Stomach smooth muscle (tissue), 2 donors: ENCODE results near the gene SKAP1.

Experiments
- H3K27ac ChIP-seq: one replicate; pipeline ENCODE4 v1.7.0; 2013; ENCODE audit warnings: mild to moderate bottlenecking, low read length, inconsistent platforms
- H3K27me3 ChIP-seq, 2 donors: one replicate each; pipeline ENCODE4 v1.7.0; 2013; ENCODE audit warnings: low read length in 2 of 2; ENCODE audit not compliant: insufficient read depth in 2 of 2, control insufficient read depth in 1 of 2
- H3K36me3 ChIP-seq, 2 donors: one replicate each; pipeline ENCODE4 v1.7.0; 2013; ENCODE audit warnings: low read length in 2 of 2; ENCODE audit not compliant: control insufficient read depth in 2 of 2, insufficient read depth in 2 of 2
- H3K4me1 ChIP-seq: one replicate; pipeline ENCODE4 v1.7.0; 2013; ENCODE audit warnings: low read length; ENCODE audit not compliant: control insufficient read depth, insufficient read depth
- H3K4me3 ChIP-seq, 2 donors: one replicate each; pipeline ENCODE4 v1.7.0; 2013; ENCODE audit warnings: low read length in 2 of 2
- H3K9ac ChIP-seq, 2 donors: one replicate each; pipeline ENCODE4 v1.7.0; 2013; ENCODE audit warnings: low read length in 2 of 2, mild to moderate bottlenecking in 1 of 2
- H3K9me3 ChIP-seq, 2 donors: one replicate each; pipeline ENCODE4 v1.7.0; 2013; ENCODE audit warnings: low read length in 2 of 2; ENCODE audit not compliant: control insufficient read depth in 2 of 2
- donor health status: healthy.
- donor health status: Pancreatic carcinoma.

The SKAP1 gene

GRCh38 chr17:48429638-48430586, at the start of gene SKAP1:
Gene SKAP1 (minus strand): TSS chr17:48430214.
- peaks cover 4% of the 10 kb centered on the region for H3K4me1 ChIP-seq
- no peak within 1 kb of the TSS for H3K27ac ChIP-seq
- no peaks in the 10 kb centered on the region for H3K36me3 ChIP-seq
- H3K27me3 ChIP-seq: peaks cover 31 to 40% of the 10 kb centered on the region in 2 donors
- peak within 1 kb of the TSS in 1 of 2 donors; percentile 35 for H3K4me3 ChIP-seq
- no peak within 1 kb of the TSS for H3K9ac ChIP-seq
- no peaks in the 10 kb centered on the region for H3K9me3 ChIP-seq

GRCh38 chr17:48479014-48479402, 49.0 kb upstream of the SKAP1 start:
- peaks cover 4 to 5% of the 10 kb centered on the region in 2 donors for H3K27me3 ChIP-seq
- no peak overlapping the region for H3K27ac ChIP-seq
- H3K36me3 ChIP-seq: no peaks in the 10 kb centered on the region
- H3K4me3 ChIP-seq: no peak overlapping the region
- no peaks in the 10 kb centered on the region for H3K9me3 ChIP-seq
- no peak overlapping the region for H3K9ac ChIP-seq
- H3K4me1 ChIP-seq: no peaks in the 10 kb centered on the region

- H3K4me3 ChIP-seq: no peak overlapping the region
- no peaks in the 10 kb centered on the region for H3K4me1 ChIP-seq
- no peak overlapping the region for H3K27ac ChIP-seq
- no peak overlapping the region for H3K9ac ChIP-seq
- peaks cover 4 to 5% of the 10 kb centered on the region in 2 donors for H3K27me3 ChIP-seq
- no peaks in the 10 kb centered on the region for H3K36me3 ChIP-seq
- no peaks in the 10 kb centered on the region for H3K9me3 ChIP-seq
These were observed 48.4 kb upstream of the SKAP1 start for GRCh38 chr17:48478224-48479013.

GRCh38 chr17:48477221-48477620, 47.2 kb upstream of the SKAP1 start:
- Histone ChIP-seq H3K4me3 (no peak overlapping the region), H3K4me1 (no peaks in the 10 kb centered on the region), H3K36me3 (no peaks in the 10 kb centered on the region), H3K27me3 (peaks cover 4 to 11% of the 10 kb centered on the region in 2 donors), H3K9me3 (no peaks in the 10 kb centered on the region), H3K27ac (no peak overlapping the region), H3K9ac (no peak overlapping the region)

GRCh38 chr17:48472411-48473281, 42.6 kb upstream of the SKAP1 start:
- H3K9ac ChIP-seq: no peak overlapping the region
- H3K4me1 ChIP-seq: no peaks in the 10 kb centered on the region
- no peak overlapping the region for H3K27ac ChIP-seq
- peaks cover 0 to 9% of the 10 kb centered on the region in 2 donors for H3K27me3 ChIP-seq
- no peaks in the 10 kb centered on the region for H3K36me3 ChIP-seq
- H3K4me3 ChIP-seq: no peak overlapping the region
- H3K9me3 ChIP-seq: no peaks in the 10 kb centered on the region

- Histone ChIP-seq H3K27me3 (peaks cover 0 to 9% of the 10 kb centered on the region in 2 donors), H3K27ac (no peak overlapping the region), H3K9me3 (no peaks in the 10 kb centered on the region), H3K36me3 (no peaks in the 10 kb centered on the region), H3K4me1 (no peaks in the 10 kb centered on the region), H3K9ac (no peak overlapping the region), H3K4me3 (no peak overlapping the region)
These were observed 41.9 kb upstream of the SKAP1 start for GRCh38 chr17:48471817-48472410.

GRCh38 chr17:48470388-48471034, 40.5 kb upstream of the SKAP1 start:
- H3K9ac ChIP-seq: no peak overlapping the region
- H3K27me3 ChIP-seq: peaks cover 0 to 13% of the 10 kb centered on the region in 2 donors
- no peak overlapping the region for H3K4me3 ChIP-seq
- no peaks in the 10 kb centered on the region for H3K9me3 ChIP-seq
- H3K27ac ChIP-seq: no peak overlapping the region
- no peaks in the 10 kb centered on the region for H3K4me1 ChIP-seq
- H3K36me3 ChIP-seq: no peaks in the 10 kb centered on the region

GRCh38 chr17:48469227-48469626, 39.2 kb upstream of the SKAP1 start:
- no peak overlapping the region for H3K27ac ChIP-seq
- no peak overlapping the region for H3K9ac ChIP-seq
- no peaks in the 10 kb centered on the region for H3K36me3 ChIP-seq
- no peaks in the 10 kb centered on the region for H3K4me1 ChIP-seq
- no peaks in the 10 kb centered on the region for H3K9me3 ChIP-seq
- no peak overlapping the region for H3K4me3 ChIP-seq
- H3K27me3 ChIP-seq: peaks cover 0 to 13% of the 10 kb centered on the region in 2 donors

- no peaks in the 10 kb centered on the region for H3K9me3 ChIP-seq
- no peak overlapping the region for H3K27ac ChIP-seq
- H3K36me3 ChIP-seq: no peaks in the 10 kb centered on the region
- no peak overlapping the region for H3K9ac ChIP-seq
- no peaks in the 10 kb centered on the region for H3K4me1 ChIP-seq
- H3K27me3 ChIP-seq: peaks cover 0 to 13% of the 10 kb centered on the region in 2 donors
- H3K4me3 ChIP-seq: no peak overlapping the region
These were observed 38.3 kb upstream of the SKAP1 start for GRCh38 chr17:48468299-48468698.
